HG02798 (cell line): ENCODE data around the gene ARHGEF5.
"Not testable (repeated sequence)": the region's sequence is repeated elsewhere in the genome, so short reads cannot be mapped to it uniquely, and the experiment has no call there.

Experiments
- ATAC-seq: cut with Tn5 transposase; IDR thresholded peaks from one replicate; pipeline ENCODE4 v1.9.1; 2021; ENCODE audit warnings: mild to moderate bottlenecking; ENCODE audit not compliant: unreplicated experiment, poor library complexity

Gene ARHGEF5

GRCh38 chr7:144355176-144355822 is at the start of gene ARHGEF5:
TSS of gene ARHGEF5 (plus strand) at chr7:144355402. CDS start at chr7:144362670, 7,268 bp downstream.
- ATAC-seq, result peak; percentile 81

- ATAC-seq, result not testable (repeated sequence)
Measured at GRCh38 chr7:144309702-144310101, 45.5 kb upstream of the ARHGEF5 start.

GRCh38 chr7:144311218-144311617 is 44.0 kb upstream of the ARHGEF5 start:
- not testable (repeated sequence) for ATAC-seq

GRCh38 chr7:144311872-144312469 is 43.2 kb upstream of the ARHGEF5 start, which contains the start of gene OR2A1:
TSS of gene OR2A1 (plus strand) at chr7:144312419. CDS start at chr7:144318125, 5,706 bp downstream.
- not testable (repeated sequence) for ATAC-seq

GRCh38 chr7:144317537-144317936 is 37.7 kb upstream of the ARHGEF5 start:
- ATAC-seq, result not testable (repeated sequence)

GRCh38 chr7:144319547-144319946 is 35.7 kb upstream of the ARHGEF5 start:
- not testable (repeated sequence) for ATAC-seq

- ATAC-seq, result not testable (repeated sequence)
Measured at GRCh38 chr7:144321677-144322206, 33.5 kb upstream of the ARHGEF5 start.

- not testable (repeated sequence) for ATAC-seq
Measured at GRCh38 chr7:144323359-144323758, 31.8 kb upstream of the ARHGEF5 start.

- ATAC-seq, result not testable (repeated sequence)
Measured at GRCh38 chr7:144325868-144326267, 29.3 kb upstream of the ARHGEF5 start.

- not testable (repeated sequence) for ATAC-seq
Measured at GRCh38 chr7:144330044-144330443, 25.2 kb upstream of the ARHGEF5 start.

GRCh38 chr7:144331221-144331995 is 23.8 kb upstream of the ARHGEF5 start:
- ATAC-seq, result peak; percentile 34

GRCh38 chr7:144331996-144332288 is 23.3 kb upstream of the ARHGEF5 start:
- not testable (repeated sequence) for ATAC-seq

GRCh38 chr7:144348625-144349024 is 6.6 kb upstream of the ARHGEF5 start:
- ATAC-seq, result peak; percentile 42

GRCh38 chr7:144351667-144352066 is 3.5 kb upstream of the ARHGEF5 start:
- ATAC-seq, result not testable (repeated sequence)

GRCh38 chr7:144356185-144356584 is 983 bp downstream of the ARHGEF5 start:
- ATAC-seq, result not testable (repeated sequence)

- ATAC-seq, result not testable (repeated sequence)
Measured at GRCh38 chr7:144356860-144357259, 1.7 kb downstream of the ARHGEF5 start.

- not testable (repeated sequence) for ATAC-seq
Measured at GRCh38 chr7:144362061-144362460, 6.9 kb downstream of the ARHGEF5 start.

- not testable (repeated sequence) for ATAC-seq
Measured at GRCh38 chr7:144365523-144365922, 10.3 kb downstream of the ARHGEF5 start.

- ATAC-seq, result not testable (repeated sequence)
Measured at GRCh38 chr7:144367250-144367649, 12.0 kb downstream of the ARHGEF5 start.

GRCh38 chr7:144369221-144369620 is 14.0 kb downstream of the ARHGEF5 start:
- peak; percentile 61 for ATAC-seq

GRCh38 chr7:144378651-144379050 is 23.4 kb downstream of the ARHGEF5 start:
- no peak for ATAC-seq
